SK-N-MC (cell line): ENCODE measurements around the gene ZNF473.

Source experiments
- EZH2 ChIP-seq: fragments of 200-600 bp; sonication (generic); IDR thresholded peaks from one replicate; pipeline ENCODE4 v1.6.1; 2017; ENCODE audit warnings: antibody characterized with exemption
- POLR2AphosphoS5 ChIP-seq: IDR thresholded peaks from 2 replicates; pipeline ENCODE4 v1.6.1; 2012; ENCODE audit warnings: mild to moderate bottlenecking, low read depth, low read length, borderline replicate concordance

- TF ChIP-seq EZH2 = no peak
- no peak for TF ChIP-seq POLR2AphosphoS5
Measured at GRCh38 chr19:50003254-50003788, 22.5 kb upstream of the ZNF473 start.
